WTC11 (cell line): ENCODE data around the gene KCNIP4. TPM values are rescaled to one million over a fixed set of nuclear protein-coding genes. Genes with fewer than 3 reads are reported as not detected.

Source experiments
- ATAC-seq: fragments of 200-7000 bp; cut with Tn5 transposase; 2 replicates; pipeline ENCODE4 v1.10.0; 2021; ENCODE audit warnings: mild to moderate bottlenecking, moderate library complexity
- CTCF ChIA-PET: fragments of 300-600 bp; sonication (Branson Sonifier 250); formaldehyde crosslinking; loops from one replicate; lab custom pipeline; 2021; ENCODE audit warnings: antibody characterized with exemption; lab: Charles Lee
- POLR2A ChIA-PET: fragments of 350-600 bp; sonication (Branson Sonifier 250); formaldehyde crosslinking; loops from one replicate; lab custom pipeline; 2021; ENCODE audit warnings: antibody characterized with exemption; lab: Charles Lee
- DNase-seq: peaks from one replicate; pipeline ENCODE4 v3.0.0; 2021; ENCODE audit warnings: low spot score
- H3K27ac Mint-ChIP-seq: 2 replicates; pipeline ENCODE4 v1.8.0; 2021; ENCODE audit warnings: mixed read lengths
- H3K27me3 Mint-ChIP-seq: 2 replicates; pipeline ENCODE4 v1.8.0; 2021; ENCODE audit warnings: low read depth, mild to moderate bottlenecking, moderate library complexity, mixed read lengths
- H3K36me3 Mint-ChIP-seq: 2 replicates; pipeline ENCODE4 v1.8.0; 2021; ENCODE audit warnings: mixed read lengths
- H3K4me1 Mint-ChIP-seq: 2 replicates; pipeline ENCODE4 v1.8.0; 2022; ENCODE audit warnings: mixed read lengths
- H3K4me3 Mint-ChIP-seq: 2 replicates; pipeline ENCODE4 v1.8.0; 2021; ENCODE audit warnings: mild to moderate bottlenecking, moderate library complexity, mixed read lengths
- H3K9me3 Mint-ChIP-seq: 2 replicates; pipeline ENCODE4 v1.8.0; 2021; ENCODE audit warnings: mixed read lengths
- ATF3 ChIP-seq: sonication (generic); formaldehyde crosslinking; conservative IDR thresholded peaks from 2 replicates; pipeline ENCODE4 v1.8.1; 2022; ENCODE audit warnings: mild to moderate bottlenecking, missing genetic modification reagents
- CREB1 ChIP-seq: sonication (generic); formaldehyde crosslinking; IDR thresholded peaks from 2 replicates; pipeline ENCODE4 v1.8.0; 2023; ENCODE audit warnings: mild to moderate bottlenecking, missing genetic modification reagents
- FOXK1 ChIP-seq: sonication (generic); formaldehyde crosslinking; IDR thresholded peaks from 2 replicates; pipeline ENCODE4 v1.8.0; 2022; ENCODE audit warnings: mild to moderate bottlenecking, moderate library complexity, missing genetic modification reagents
- FOXP1 ChIP-seq: sonication (generic); formaldehyde crosslinking; IDR thresholded peaks from 2 replicates; pipeline ENCODE4 v1.8.0; 2022; ENCODE audit warnings: missing genetic modification reagents, mild to moderate bottlenecking, moderate library complexity, borderline replicate concordance
- GRHL2 ChIP-seq: fragments of 250-450 bp; sonication (Bioruptor Pico); IDR thresholded peaks from 2 replicates; pipeline ENCODE4 v1.8.0; 2022; ENCODE audit warnings: mild to moderate bottlenecking, moderate library complexity; ENCODE audit not compliant: insufficient replicate concordance, severe bottlenecking
- IRF2 ChIP-seq: sonication (generic); formaldehyde crosslinking; IDR thresholded peaks from 2 replicates; pipeline ENCODE4 v1.8.0; 2022; ENCODE audit warnings: low read depth, missing genetic modification reagents, borderline replicate concordance
- JAZF1 ChIP-seq: fragments of 250-450 bp; sonication (Bioruptor Pico); IDR thresholded peaks from 2 replicates; pipeline ENCODE4 v1.9.0; 2021; ENCODE audit warnings: moderate library complexity, mild to moderate bottlenecking, inconsistent platforms
- JUN ChIP-seq: sonication (generic); formaldehyde crosslinking; IDR thresholded peaks from 2 replicates; pipeline ENCODE4 v1.8.0; 2023; ENCODE audit warnings: mild to moderate bottlenecking, missing genetic modification reagents
- MYBL2 ChIP-seq: sonication (generic); formaldehyde crosslinking; IDR thresholded peaks from 2 replicates; pipeline ENCODE4 v1.8.1; 2023; ENCODE audit warnings: mild to moderate bottlenecking, moderate library complexity, missing genetic modification reagents
- NFATC4 ChIP-seq: fragments of 250-450 bp; sonication (Bioruptor Pico); IDR thresholded peaks from 2 replicates; pipeline ENCODE4 v1.9.0; 2021; ENCODE audit warnings: mild to moderate bottlenecking
- OVOL2 ChIP-seq: fragments of 250-450 bp; sonication (Bioruptor Pico); IDR thresholded peaks from 2 replicates; pipeline ENCODE4 v1.9.0; 2021; ENCODE audit warnings: mild to moderate bottlenecking, borderline replicate concordance
- PRRX2 ChIP-seq: fragments of 250-450 bp; sonication (Bioruptor Pico); IDR thresholded peaks from 2 replicates; pipeline ENCODE4 v1.8.0; 2021; ENCODE audit warnings: mild to moderate bottlenecking
- TEAD1 ChIP-seq: sonication (generic); formaldehyde crosslinking; IDR thresholded peaks from 2 replicates; pipeline ENCODE4 v1.8.0; 2022; ENCODE audit warnings: mild to moderate bottlenecking, missing genetic modification reagents
- TEAD4 ChIP-seq: sonication (generic); formaldehyde crosslinking; IDR thresholded peaks from 2 replicates; pipeline ENCODE4 v1.8.0; 2022; ENCODE audit warnings: mild to moderate bottlenecking, missing genetic modification reagents
- TP53 ChIP-seq: sonication (generic); formaldehyde crosslinking; IDR thresholded peaks from 2 replicates; pipeline ENCODE4 v1.8.1; 2023; ENCODE audit warnings: mild to moderate bottlenecking, missing genetic modification reagents
- ZNF121 ChIP-seq: sonication (generic); formaldehyde crosslinking; IDR thresholded peaks from 2 replicates; pipeline ENCODE4 v1.8.0; 2023; ENCODE audit warnings: missing genetic modification reagents
- total RNA-seq: library from RNA; stranded (reverse); gene quantifications from 3 replicates; pipeline ENCODE4 v1.2.3, GENCODE V29; 2021
- TF ChIP-seq, protein P1 (sequence below): sonication (generic); formaldehyde crosslinking; IDR thresholded peaks from 2 replicates; pipeline ENCODE4 v1.8.1; 2022; ENCODE audit warnings: low read depth, mild to moderate bottlenecking, moderate library complexity, missing genetic modification reagents, borderline replicate concordance
- TF ChIP-seq, protein P2 (sequence below): sonication (generic); formaldehyde crosslinking; IDR thresholded peaks from 2 replicates; pipeline ENCODE4 v1.8.1; 2022; ENCODE audit warnings: low read depth, missing genetic modification reagents, borderline replicate concordance
- TF ChIP-seq, protein P3 (sequence below): fragments of 200-600 bp; IDR thresholded peaks from 2 replicates; pipeline ENCODE4 v1.8.0; 2022; ENCODE audit warnings: antibody characterized with exemption
- TF ChIP-seq, protein P4 (sequence below): sonication (generic); formaldehyde crosslinking; IDR thresholded peaks from 2 replicates; pipeline ENCODE4 v1.8.0; 2023; ENCODE audit warnings: missing genetic modification reagents
- TF ChIP-seq, protein P5 (sequence below): fragments of 250-450 bp; sonication (Bioruptor Pico); IDR thresholded peaks from 2 replicates; pipeline ENCODE4 v2.1.2; 2022; ENCODE audit warnings: mild to moderate bottlenecking, moderate library complexity
- TF ChIP-seq, protein P6 (sequence below): sonication (generic); formaldehyde crosslinking; IDR thresholded peaks from 2 replicates; pipeline ENCODE4 v1.8.0; 2022; ENCODE audit warnings: mild to moderate bottlenecking, missing genetic modification reagents

KCNIP4 gene
- total RNA-seq, 1 experiment from 2014 or later: not detected

DNA sequence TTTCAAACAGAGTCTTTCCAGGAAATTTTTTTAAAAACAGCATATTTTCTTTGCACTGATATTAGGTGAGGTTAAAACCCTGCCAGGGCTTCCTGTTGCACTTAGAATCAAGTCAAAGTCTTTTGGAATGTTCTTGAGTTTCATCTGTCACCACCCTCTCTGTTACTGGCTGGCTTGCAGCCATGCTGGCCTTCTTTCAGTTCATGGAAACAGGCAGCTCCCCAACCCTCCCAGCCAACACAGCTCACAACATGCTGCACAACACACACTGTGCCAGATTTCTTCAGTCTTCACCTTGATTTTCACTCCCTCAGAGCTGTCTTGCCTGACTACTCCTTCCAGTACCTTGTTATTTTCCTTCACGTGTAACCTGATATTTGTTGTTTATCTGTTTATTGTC lies 129.5 kb downstream of the KCNIP4 start:
- CTCF ChIA-PET: no interaction called here
- no peak overlapping the region for H3K27ac Mint-ChIP-seq
- POLR2A ChIA-PET: no interaction called here

GRCh38 chr4:21815651-21816377 lies 132.8 kb downstream of the KCNIP4 start:
- POLR2A ChIA-PET: no interaction called here
- H3K36me3 Mint-ChIP-seq: peaks cover 35% of the 10 kb centered on the region
- CTCF ChIA-PET: no interaction called here
- TF ChIP-seq, protein P1, sequence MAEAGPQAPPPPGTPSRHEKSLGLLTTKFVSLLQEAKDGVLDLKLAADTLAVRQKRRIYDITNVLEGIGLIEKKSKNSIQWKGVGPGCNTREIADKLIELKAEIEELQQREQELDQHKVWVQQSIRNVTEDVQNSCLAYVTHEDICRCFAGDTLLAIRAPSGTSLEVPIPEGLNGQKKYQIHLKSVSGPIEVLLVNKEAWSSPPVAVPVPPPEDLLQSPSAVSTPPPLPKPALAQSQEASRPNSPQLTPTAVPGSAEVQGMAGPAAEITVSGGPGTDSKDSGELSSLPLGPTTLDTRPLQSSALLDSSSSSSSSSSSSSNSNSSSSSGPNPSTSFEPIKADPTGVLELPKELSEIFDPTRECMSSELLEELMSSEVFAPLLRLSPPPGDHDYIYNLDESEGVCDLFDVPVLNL (CRISPR knock-in tag): no peak
- TF ChIP-seq, protein P2, sequence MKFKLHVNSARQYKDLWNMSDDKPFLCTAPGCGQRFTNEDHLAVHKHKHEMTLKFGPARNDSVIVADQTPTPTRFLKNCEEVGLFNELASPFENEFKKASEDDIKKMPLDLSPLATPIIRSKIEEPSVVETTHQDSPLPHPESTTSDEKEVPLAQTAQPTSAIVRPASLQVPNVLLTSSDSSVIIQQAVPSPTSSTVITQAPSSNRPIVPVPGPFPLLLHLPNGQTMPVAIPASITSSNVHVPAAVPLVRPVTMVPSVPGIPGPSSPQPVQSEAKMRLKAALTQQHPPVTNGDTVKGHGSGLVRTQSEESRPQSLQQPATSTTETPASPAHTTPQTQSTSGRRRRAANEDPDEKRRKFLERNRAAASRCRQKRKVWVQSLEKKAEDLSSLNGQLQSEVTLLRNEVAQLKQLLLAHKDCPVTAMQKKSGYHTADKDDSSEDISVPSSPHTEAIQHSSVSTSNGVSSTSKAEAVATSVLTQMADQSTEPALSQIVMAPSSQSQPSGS (CRISPR knock-in tag): no peak
- TF ChIP-seq CREB1 (no peak), MYBL2 (CRISPR knock-in tag) (no peak), ZNF121 (CRISPR knock-in tag) (no peak), GRHL2 (CRISPR knock-in tag) (no peak), JUN (CRISPR knock-in tag) (no peak), TEAD4 (CRISPR knock-in tag) (no peak), JAZF1 (no peak), TP53 (CRISPR knock-in tag) (no peak), FOXP1 (CRISPR knock-in tag) (no peak), TEAD1 (CRISPR knock-in tag) (no peak), PRRX2 (no peak), OVOL2 (CRISPR knock-in tag) (no peak)
- TF ChIP-seq, protein P3, sequence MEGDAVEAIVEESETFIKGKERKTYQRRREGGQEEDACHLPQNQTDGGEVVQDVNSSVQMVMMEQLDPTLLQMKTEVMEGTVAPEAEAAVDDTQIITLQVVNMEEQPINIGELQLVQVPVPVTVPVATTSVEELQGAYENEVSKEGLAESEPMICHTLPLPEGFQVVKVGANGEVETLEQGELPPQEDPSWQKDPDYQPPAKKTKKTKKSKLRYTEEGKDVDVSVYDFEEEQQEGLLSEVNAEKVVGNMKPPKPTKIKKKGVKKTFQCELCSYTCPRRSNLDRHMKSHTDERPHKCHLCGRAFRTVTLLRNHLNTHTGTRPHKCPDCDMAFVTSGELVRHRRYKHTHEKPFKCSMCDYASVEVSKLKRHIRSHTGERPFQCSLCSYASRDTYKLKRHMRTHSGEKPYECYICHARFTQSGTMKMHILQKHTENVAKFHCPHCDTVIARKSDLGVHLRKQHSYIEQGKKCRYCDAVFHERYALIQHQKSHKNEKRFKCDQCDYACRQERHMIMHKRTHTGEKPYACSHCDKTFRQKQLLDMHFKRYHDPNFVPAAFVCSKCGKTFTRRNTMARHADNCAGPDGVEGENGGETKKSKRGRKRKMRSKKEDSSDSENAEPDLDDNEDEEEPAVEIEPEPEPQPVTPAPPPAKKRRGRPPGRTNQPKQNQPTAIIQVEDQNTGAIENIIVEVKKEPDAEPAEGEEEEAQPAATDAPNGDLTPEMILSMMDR: no peak
- TF ChIP-seq, protein P4, sequence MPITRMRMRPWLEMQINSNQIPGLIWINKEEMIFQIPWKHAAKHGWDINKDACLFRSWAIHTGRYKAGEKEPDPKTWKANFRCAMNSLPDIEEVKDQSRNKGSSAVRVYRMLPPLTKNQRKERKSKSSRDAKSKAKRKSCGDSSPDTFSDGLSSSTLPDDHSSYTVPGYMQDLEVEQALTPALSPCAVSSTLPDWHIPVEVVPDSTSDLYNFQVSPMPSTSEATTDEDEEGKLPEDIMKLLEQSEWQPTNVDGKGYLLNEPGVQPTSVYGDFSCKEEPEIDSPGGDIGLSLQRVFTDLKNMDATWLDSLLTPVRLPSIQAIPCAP (CRISPR knock-in tag): no peak
- TF ChIP-seq, protein P5, sequence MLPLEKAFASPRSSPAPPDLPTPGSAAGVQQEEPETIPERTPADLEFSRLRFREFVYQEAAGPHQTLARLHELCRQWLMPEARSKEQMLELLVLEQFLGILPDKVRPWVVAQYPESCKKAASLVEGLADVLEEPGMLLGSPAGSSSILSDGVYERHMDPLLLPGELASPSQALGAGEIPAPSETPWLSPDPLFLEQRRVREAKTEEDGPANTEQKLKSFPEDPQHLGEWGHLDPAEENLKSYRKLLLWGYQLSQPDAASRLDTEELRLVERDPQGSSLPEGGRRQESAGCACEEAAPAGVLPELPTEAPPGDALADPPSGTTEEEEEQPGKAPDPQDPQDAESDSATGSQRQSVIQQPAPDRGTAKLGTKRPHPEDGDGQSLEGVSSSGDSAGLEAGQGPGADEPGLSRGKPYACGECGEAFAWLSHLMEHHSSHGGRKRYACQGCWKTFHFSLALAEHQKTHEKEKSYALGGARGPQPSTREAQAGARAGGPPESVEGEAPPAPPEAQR (CRISPR knock-in tag): no peak

More for the DNA sequence above, 129.5 kb downstream of the KCNIP4 start:
- Mint-ChIP-seq H3K4me3 (no peak overlapping the region), H3K9me3 (peaks cover 51% of the 10 kb centered on the region), H3K27me3 (0 out of 2 replicates have a peak, but pooled peaks cover 3% of the 10 kb centered on the region), H3K4me1 (0 out of 2 replicates have a peak, but pooled peaks cover 5% of the 10 kb centered on the region), H3K36me3 (peaks cover 35% of the 10 kb centered on the region)
- ATAC-seq: no peak
- TF ChIP-seq NFATC4 (CRISPR knock-in tag) (no peak), FOXP1 (CRISPR knock-in tag) (no peak), ATF3 (no peak), PRRX2 (no peak), IRF2 (CRISPR knock-in tag) (no peak), FOXK1 (CRISPR knock-in tag) (no peak)
- TF ChIP-seq, protein P3: no peak
- TF ChIP-seq, protein P6, sequence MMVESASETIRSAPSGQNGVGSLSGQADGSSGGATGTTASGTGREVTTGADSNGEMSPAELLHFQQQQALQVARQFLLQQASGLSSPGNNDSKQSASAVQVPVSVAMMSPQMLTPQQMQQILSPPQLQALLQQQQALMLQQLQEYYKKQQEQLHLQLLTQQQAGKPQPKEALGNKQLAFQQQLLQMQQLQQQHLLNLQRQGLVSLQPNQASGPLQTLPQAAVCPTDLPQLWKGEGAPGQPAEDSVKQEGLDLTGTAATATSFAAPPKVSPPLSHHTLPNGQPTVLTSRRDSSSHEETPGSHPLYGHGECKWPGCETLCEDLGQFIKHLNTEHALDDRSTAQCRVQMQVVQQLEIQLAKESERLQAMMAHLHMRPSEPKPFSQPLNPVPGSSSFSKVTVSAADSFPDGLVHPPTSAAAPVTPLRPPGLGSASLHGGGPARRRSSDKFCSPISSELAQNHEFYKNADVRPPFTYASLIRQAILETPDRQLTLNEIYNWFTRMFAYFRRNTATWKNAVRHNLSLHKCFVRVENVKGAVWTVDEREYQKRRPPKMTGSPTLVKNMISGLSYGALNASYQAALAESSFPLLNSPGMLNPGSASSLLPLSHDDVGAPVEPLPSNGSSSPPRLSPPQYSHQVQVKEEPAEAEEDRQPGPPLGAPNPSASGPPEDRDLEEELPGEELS (CRISPR knock-in tag): no peak
- no peak for DNase-seq

More at GRCh38 chr4:21815651-21816377, 132.8 kb downstream of the KCNIP4 start:
- H3K9me3 Mint-ChIP-seq: peaks cover 62% of the 10 kb centered on the region
- 0 out of 2 replicates have a peak, but pooled peaks cover 3% of the 10 kb centered on the region for H3K27me3 Mint-ChIP-seq
- DNase-seq: no peak
- H3K4me1 Mint-ChIP-seq: no peaks in the 10 kb centered on the region
- no peak for ATAC-seq
- H3K4me3 Mint-ChIP-seq: no peak overlapping the region
- H3K27ac Mint-ChIP-seq: no peak overlapping the region
